GM21717 (cell line): ENCODE data around the gene ADPRHL1.

Experiments used
- ATAC-seq: cut with Tn5 transposase; IDR thresholded peaks from one replicate; pipeline ENCODE4 v1.9.1; 2021; ENCODE audit warnings: mild to moderate bottlenecking, moderate library complexity; ENCODE audit not compliant: unreplicated experiment

Gene ADPRHL1

GRCh38 chr13:113452942-113453901 lies at the start of gene ADPRHL1:
Gene ADPRHL1, minus strand, starts transcription at chr13:113453488. Its CDS starts 51 bp downstream, at chr13:113453437.
- ATAC-seq, result no peak

DNA sequence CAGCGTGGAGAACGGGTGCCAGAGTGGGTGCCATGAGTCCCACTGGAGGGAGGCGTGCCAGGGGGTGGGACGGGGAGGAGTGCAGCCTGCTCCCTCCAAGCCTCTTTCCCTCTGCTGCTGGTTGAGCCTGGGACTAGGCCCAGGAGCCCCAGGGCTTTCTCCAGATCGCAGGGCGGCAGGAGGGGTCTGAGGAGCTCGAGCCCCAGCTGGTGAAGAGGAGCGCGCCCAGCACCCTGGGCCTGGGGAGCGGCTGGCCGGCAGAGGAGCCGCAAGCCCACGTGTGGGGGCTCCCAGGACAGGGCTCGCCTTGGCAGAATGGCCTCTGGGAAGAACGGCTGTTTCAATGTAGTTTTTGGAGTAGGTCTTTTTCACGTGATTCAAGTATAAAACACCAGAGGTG lies 49.4 kb upstream of the ADPRHL1 start:
- ATAC-seq, result no peak

DNA sequence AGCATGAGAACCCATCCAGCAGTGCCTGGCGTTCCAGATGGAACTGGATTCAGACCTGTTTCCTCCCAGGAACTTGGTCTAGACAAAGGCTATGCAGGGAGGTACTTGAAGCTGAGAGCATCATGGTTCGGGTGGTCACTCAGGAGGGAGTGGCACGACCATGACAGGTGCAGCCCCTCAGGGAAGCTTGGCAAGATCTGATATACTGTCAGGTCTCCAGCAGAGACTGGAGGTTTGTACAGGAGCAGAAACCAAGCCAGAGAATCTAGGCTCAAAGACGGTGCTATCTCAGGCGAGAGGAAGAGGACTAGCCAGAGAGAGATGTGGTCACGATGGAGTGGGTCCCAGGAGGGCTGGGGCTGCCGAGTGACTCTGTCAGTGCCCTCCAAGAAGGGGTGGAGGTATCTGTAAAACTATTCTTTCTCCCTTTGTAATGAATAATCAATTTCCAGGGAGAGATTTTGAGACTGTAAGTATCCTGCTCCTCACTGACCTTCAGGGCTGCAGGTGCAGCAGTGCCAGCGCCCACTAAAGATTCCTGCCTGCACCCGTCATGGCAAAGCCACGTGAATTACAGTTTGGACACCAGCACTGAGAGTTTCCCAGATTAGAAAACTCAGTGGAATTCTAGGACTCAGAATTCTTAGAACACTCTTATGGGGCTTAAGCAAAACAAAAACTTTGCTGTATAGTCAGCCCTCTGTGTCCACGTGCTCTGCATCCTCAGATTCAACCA lies 47.4 kb upstream of the ADPRHL1 start:
- ATAC-seq, result no peak

DNA sequence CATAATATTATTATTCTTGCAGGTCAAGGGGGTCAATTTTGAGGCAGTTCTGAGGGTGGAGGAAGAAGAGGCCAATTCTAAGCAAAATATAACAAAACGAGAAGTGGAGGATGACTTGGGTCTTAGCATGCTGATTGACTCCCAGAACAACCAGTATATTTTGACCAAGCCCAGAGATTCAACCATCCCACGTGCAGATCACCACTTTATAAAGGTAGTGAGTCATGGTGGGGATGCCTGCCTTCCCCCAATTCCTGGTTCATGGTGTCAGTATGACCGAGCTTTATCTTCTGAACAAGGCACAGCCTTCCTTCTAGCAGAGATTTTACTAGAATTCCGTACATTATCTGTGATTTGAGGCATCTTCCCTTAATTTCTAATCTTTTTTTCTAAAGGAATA lies 46.6 kb upstream of the ADPRHL1 start:
- no peak for ATAC-seq

DNA sequence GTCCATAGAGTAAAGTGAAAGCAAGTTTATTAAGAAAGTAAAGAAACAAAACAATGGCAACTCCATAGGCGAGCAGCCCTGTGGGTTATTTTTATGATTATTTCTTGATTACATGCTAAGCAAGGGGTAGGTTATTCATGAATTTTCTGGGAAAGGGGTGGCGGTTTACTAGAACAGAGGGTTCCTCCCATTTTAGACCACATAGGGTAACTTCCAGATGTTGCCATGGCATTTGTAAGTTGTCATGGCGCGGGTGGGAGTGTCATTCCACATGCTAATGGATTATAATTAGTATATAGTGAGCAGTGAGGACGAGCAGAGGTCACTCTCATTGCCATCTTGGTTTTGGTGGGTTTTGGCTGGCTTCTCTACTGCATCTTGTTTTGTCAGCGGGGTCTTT lies 45.6 kb upstream of the ADPRHL1 start:
- no peak for ATAC-seq

GRCh38 chr13:113497217-113497616 lies 43.9 kb upstream of the ADPRHL1 start:
- ATAC-seq, result no peak

GRCh38 chr13:113495494-113496210 lies 42.4 kb upstream of the ADPRHL1 start:
- ATAC-seq, result no peak

GRCh38 chr13:113493315-113493951 lies 40.1 kb upstream of the ADPRHL1 start:
- no peak for ATAC-seq

GRCh38 chr13:113491982-113492381 lies 38.7 kb upstream of the ADPRHL1 start:
- ATAC-seq, result no peak

DNA sequence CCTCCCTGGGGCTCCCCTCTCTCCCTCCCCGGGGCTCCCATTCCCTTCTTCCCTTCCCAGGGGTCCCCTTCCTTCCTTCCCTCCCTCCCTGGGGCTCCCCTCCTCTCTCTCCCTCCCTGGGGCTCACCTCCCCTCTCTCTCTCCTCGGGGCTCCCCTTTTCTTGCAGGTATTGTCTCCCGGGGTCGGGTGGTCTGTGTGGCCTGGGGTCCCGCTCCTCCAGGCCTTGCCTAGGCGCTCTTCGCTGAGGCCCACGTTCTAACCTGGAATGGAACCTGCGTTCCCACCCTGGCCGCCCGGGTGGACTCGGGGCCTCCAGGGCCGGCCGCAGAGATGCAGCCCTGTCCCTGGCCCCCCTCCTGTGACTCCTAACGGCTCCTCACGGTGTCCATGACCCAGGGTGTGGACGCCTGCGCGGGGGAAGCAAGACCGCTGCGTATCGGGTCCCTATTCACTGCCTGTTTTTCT lies 38.2 kb upstream of the ADPRHL1 start:
- no peak for ATAC-seq

- ATAC-seq, result peak; percentile 79
Observed at GRCh38 chr13:113490496-113491417, 37.5 kb upstream of the ADPRHL1 start, which contains the start of gene DCUN1D2. Gene DCUN1D2, minus strand, starts transcription at chr13:113490711. Its CDS starts 42 bp downstream, at chr13:113490669.

GRCh38 chr13:113489549-113490495 lies 36.5 kb upstream of the ADPRHL1 start:
- ATAC-seq, result peak; percentile 21

DNA sequence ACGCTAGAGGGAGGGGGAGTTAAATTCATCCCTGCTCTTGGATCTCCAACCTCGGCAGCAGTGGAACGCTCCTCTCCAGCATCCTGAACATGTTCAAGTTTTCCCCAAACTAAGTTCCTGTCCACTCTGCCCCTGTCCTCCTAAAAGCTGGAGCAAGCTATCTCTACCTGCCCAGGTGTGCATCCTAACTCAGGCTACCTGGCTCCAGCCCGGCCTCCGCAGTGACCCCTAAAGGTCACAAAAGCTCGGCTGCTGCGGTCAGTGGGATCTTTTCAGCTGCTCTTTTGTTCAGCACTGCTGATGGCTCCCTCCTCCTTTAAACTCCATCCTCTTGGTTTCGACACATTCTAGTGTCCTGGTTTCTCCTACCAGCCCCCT lies 35.9 kb upstream of the ADPRHL1 start:
- ATAC-seq, result no peak

GRCh38 chr13:113488283-113488682 lies 35.0 kb upstream of the ADPRHL1 start:
- no peak for ATAC-seq

DNA sequence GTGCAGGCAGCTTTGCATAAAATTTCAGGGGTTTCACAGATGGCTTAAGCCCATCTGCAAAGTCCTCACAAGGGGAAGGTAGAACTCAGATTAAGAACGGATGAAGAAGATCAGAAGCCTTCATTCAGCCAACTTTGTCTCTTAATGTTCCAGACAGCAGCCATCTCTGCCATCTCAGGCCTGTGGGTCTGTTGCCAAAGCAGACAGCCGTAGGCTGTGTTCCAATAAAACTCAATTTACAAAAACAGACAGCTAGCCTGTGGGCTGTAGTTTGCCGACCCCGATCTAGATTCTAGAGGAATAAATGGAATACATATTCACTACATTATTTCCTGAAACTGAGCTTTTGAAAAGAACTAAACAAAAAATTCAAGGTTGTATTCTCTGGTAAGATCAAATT lies 33.4 kb upstream of the ADPRHL1 start:
- ATAC-seq, result no peak

DNA sequence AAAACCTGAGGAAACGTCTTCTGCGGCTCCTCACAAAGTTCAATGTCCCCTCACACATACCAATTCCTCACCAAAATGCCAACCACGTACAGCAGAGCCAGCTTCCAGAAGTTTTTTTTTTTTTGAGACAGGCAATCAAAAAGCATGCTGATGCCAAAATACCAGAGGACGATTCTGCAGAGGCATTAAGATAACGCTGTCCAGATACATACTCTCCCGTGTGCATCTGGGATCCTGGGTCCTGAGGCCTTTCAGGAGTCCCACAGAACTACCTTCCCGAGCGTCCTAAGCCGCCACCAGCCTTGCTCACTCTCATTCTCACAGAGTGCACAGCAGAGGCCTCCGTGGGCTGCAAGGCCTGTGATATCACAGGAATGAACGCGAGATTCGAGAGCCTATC lies 32.3 kb upstream of the ADPRHL1 start:
- ATAC-seq, result no peak

- ATAC-seq, result no peak
Observed at GRCh38 chr13:113483504-113484293, 30.4 kb upstream of the ADPRHL1 start.

- no peak for ATAC-seq
Observed at GRCh38 chr13:113483081-113483480, 29.8 kb upstream of the ADPRHL1 start.
